Lower lobe of right lung (tissue), 2 donors: ENCODE data around the gene SH3BP4. TPM values are rescaled to one million over a fixed set of nuclear protein-coding genes. Genes with fewer than 3 reads are reported as not detected.

Experiments
- ATAC-seq, 2 donors: fragments of 200-7000 bp; cut with Tn5 transposase; one replicate each; pipeline ENCODE4 v1.9.1; 2020 to 2022; ENCODE audit warnings: mild to moderate bottlenecking in 2 of 2, moderate library complexity in 2 of 2
- DNase-seq: peaks from one replicate; pipeline ENCODE4 v3.0.0-alpha.2; 2020
- H3K27ac ChIP-seq: fragments of 200-600 bp; one replicate; pipeline ENCODE4 v1.8.0; 2022
- H3K27me3 ChIP-seq: fragments of 200-600 bp; one replicate; pipeline ENCODE4 v1.8.0; 2022; ENCODE audit warnings: low read depth
- H3K36me3 ChIP-seq: fragments of 200-600 bp; one replicate; pipeline ENCODE4 v1.8.0; 2022; ENCODE audit warnings: mild to moderate bottlenecking
- H3K4me1 ChIP-seq: fragments of 200-600 bp; one replicate; pipeline ENCODE4 v1.8.0; 2022
- H3K4me3 ChIP-seq: fragments of 200-600 bp; one replicate; pipeline ENCODE4 v1.8.0; 2022; ENCODE audit warnings: mild to moderate bottlenecking
- H3K9me3 ChIP-seq: fragments of 200-600 bp; one replicate; pipeline ENCODE4 v1.8.0; 2022
- CTCF ChIP-seq: fragments of 200-600 bp; IDR thresholded peaks from one replicate; pipeline ENCODE4 v1.8.0; 2022; ENCODE audit warnings: antibody characterized with exemption, mild to moderate bottlenecking
- intact Hi-C: fragments of 100-400 bp; cut with DNase I; formaldehyde crosslinking; loops from one replicate; pipeline ENCODE4 v1.11.0; 2022
- total RNA-seq: library from RNA; stranded (reverse); fragmentation: NEBNext Ultra II Directional; extraction: Animal tissue kit (Norgen Biotek cat#: 25700); gene quantifications from one replicate; pipeline ENCODE4 v1.2.1, GENCODE V29; 2021
- donor health status: DM: no; HTN: yes; CAD: no; lungs with severe emphysema.

SH3BP4 gene
- total RNA-seq, 1 donor from 2014 or later, result 36.8 TPM

- no peak for ATAC-seq
- no peaks in the 10 kb centered on the region for H3K9me3 ChIP-seq
- intact Hi-C loops, result no loop called here
- no peak overlapping the region for H3K4me3 ChIP-seq
- H3K36me3 ChIP-seq, result no peaks in the 10 kb centered on the region
- no peaks in the 10 kb centered on the region for H3K27me3 ChIP-seq
- no peak overlapping the region for H3K27ac ChIP-seq
- DNase-seq, result no peak
- no peaks in the 10 kb centered on the region for H3K4me1 ChIP-seq
- no peak for TF ChIP-seq CTCF
Observed at GRCh38 chr2:235080101-235080500, 128.3 kb downstream of the SH3BP4 start.

DNA sequence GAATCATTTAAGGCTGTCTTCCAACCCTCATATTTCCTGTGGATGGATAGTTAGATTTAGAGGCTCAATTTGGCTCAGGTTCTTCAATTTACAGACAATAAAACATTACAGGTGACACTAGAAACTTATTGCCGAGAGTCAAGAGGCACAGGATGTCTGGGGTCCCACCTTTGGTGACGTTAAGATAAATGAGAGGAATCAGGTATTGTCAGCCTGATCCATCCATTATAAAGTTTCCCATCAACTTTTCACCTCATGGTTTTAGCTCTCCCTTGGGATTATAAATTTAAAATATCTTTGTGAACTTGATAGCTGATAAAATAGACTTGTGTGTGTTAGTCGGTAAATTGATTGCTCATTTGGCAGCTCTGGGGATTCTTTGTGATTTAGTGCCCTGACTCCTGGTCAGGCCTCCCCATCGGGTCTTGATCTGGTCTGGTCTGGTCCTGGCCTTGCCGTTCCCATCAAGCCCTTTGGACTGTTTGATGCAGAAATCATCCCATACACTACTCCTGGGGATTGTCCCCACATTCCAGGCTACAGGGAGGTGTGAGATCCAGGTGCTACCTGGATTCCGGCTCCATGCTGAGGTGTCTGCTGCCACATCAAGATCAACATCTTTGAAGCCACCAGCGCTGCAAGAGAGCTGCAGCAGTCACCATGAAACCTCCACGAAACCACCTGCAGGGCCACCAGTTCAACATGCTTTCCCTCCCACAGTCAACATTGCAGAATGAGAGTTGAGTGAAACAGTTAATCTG is 130.9 kb downstream of the SH3BP4 start:
- Histone ChIP-seq H3K36me3 (no peaks in the 10 kb centered on the region), H3K27me3 (no peaks in the 10 kb centered on the region), H3K9me3 (no peaks in the 10 kb centered on the region), H3K27ac (no peak overlapping the region), H3K4me1 (peaks cover 2% of the 10 kb centered on the region), H3K4me3 (no peak overlapping the region)
- DNase-seq (no peak), ATAC-seq (no peak)
- no peak for TF ChIP-seq CTCF
- intact Hi-C loops, result no loop called here

- TF ChIP-seq CTCF, result no peak
- peaks cover 13% of the 10 kb centered on the region for H3K4me1 ChIP-seq
- no peaks in the 10 kb centered on the region for H3K9me3 ChIP-seq
- no peaks in the 10 kb centered on the region for H3K27me3 ChIP-seq
- no peak for ATAC-seq
- no peak for DNase-seq
- no peaks in the 10 kb centered on the region for H3K36me3 ChIP-seq
- H3K4me3 ChIP-seq, result no peak overlapping the region
- intact Hi-C loops, result no loop called here
- H3K27ac ChIP-seq, result no peak overlapping the region
Observed at GRCh38 chr2:235083822-235084221, 132.0 kb downstream of the SH3BP4 start.

DNA sequence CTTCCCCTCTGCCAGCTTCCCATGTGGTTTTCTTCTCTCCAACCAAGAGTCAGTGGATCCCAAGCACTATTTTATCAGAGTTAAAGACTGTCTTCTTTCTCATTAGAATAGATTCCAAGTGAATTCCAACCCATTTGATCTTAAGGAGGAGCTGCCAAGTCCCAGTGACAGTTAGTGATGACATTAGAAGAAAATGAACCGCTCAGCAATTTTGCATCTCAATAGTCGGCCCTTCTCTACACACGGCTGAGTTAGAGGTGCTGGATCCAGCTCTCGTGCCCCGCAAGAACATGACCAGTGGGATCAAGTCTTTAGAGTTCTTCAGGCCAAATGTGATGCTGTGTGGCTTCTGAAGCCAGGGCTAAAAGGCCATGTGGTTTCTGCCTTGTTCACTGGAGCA is 132.6 kb downstream of the SH3BP4 start:
- Histone ChIP-seq H3K4me3 (no peak overlapping the region), H3K36me3 (no peaks in the 10 kb centered on the region), H3K9me3 (no peaks in the 10 kb centered on the region), H3K27me3 (no peaks in the 10 kb centered on the region), H3K27ac (no peak overlapping the region), H3K4me1 (peaks cover 13% of the 10 kb centered on the region)
- intact Hi-C loops, result no loop called here
- ATAC-seq (no peak), DNase-seq (no peak)
- no peak for TF ChIP-seq CTCF

- H3K27ac ChIP-seq, result no peak overlapping the region
- intact Hi-C loops, result no loop called here
- no peaks in the 10 kb centered on the region for H3K36me3 ChIP-seq
- no peaks in the 10 kb centered on the region for H3K27me3 ChIP-seq
- TF ChIP-seq CTCF, result no peak
- no peak for DNase-seq
- H3K9me3 ChIP-seq, result no peaks in the 10 kb centered on the region
- H3K4me3 ChIP-seq, result no peak overlapping the region
- ATAC-seq, result no peak
- H3K4me1 ChIP-seq, result peaks cover 13% of the 10 kb centered on the region
Observed at GRCh38 chr2:235085476-235085875, 133.7 kb downstream of the SH3BP4 start.
